ENCODE results near the gene PRKCD.

Gene PRKCD

DNA sequence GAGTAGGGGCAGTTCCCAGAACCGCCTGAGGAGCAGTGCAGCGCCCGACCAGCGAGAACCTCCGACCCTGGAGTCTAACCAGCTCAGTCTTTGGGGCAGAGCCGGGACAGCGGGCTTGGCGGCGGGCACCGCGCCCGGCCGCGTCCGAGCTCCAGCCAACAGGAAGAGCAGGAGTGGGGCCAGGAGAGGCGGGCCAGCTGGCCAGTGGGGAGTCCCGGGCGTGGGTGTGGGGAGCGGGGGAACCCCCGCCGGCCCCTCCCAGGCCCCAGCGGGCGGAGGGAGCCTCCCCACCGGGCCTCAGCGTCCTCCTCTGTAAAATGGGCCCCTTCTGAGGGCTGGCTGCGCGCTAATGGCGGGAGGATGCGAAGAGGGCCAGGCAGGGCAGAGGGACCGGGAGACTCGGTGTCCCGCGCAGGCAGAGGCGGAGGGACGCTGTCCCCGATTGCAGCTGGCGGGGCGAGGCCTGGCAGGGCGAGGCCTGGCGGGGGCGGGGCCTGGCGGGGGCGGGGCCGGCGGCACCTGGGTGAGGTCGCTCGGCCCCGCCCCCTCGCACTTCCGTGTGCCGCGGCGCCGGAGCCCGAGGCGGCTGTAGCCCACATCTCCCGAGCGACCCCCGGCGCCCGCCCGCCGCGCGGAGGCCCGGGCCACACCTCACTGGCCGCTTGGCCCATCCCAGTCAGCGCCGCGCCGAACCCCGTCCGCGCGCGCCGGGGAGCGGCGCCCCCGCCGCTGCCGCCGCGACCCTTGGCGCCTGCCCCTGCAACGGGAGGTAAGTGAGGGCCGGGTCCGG, at the start of gene PRKCD:
TSS of gene PRKCD (plus strand) at position 550 of the 790 bp plus-strand sequence. CDS start 17,214 bp downstream, outside the sequence.
- no peak for DNase-seq (ENCODE audit: low read depth)

DNA sequence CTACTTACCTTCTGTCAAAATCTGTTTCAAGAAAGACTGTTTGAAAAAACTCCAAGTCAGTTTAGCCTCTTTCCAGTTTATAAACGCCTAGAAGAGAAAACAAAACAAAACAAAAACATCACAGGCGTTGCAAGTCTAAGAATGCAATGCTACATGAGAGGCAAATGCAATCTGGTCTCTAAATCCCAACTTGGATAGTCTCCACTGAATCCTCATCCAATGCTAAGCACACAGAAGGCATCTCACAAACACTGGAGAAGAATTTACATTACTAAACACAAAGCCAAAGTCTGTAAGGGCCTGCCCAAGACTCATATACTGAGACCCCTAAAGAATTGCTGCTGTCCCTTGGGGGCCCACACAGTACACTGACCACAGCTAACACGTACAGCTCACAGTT, 49.2 kb upstream of the PRKCD start:
- DNase-seq (ENCODE audit: low read depth) = no peak

DNA sequence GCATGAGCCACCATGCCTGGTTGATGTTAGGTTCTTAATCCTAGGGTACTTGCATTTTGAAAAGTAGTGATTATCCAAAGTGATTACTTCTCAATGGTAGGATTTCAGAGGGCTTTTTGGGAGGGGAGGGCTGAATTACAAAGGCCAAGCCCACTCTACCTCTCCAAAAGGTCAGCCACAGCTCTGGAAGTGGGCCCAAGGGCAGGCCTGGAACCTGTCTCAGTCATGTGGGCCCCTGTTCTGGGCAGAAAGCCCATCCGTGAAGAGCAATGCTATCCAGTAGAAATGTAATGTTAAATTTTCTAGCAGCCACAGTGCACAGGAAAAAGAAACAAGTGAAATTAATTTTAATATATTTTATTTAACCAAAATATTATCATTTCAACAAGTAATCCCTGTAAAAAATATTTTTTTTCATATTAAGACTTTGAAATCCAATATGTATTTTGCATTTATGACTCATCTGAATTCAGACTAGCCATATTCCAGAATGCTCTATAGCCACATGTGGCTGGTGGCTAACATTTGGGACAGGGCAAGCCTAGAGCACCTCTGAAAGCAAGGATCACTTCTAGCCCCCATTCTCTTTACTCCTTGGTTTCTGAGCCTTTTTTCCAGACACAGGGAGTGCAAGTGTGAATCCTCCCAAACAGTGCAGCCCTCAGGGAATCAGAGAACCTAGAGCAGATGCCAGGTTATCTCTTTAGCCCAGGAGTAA, 47.6 kb upstream of the PRKCD start:
- DNase-seq (ENCODE audit: low read depth) = no peak

DNA sequence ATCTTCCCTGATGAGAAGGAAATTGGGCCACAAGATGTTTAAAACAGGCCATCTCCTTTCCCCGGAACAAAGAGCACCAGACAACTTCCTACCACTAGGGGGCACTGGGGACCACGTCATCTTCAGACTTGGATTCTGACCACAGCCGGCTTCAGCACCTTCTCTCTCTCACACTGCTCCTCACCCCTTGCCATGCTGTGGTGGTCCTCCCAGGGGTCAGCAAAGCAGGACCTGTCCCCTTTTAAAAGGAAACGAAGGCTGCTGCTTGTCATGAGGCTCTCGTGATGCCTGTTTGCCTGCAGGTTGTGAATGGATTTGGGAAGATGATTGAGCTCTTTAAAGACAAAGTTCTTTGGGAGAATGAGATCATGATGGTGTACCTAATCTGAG, 47.0 kb upstream of the PRKCD start:
- peak; percentile 73 for DNase-seq (ENCODE audit: low read depth)

DNA sequence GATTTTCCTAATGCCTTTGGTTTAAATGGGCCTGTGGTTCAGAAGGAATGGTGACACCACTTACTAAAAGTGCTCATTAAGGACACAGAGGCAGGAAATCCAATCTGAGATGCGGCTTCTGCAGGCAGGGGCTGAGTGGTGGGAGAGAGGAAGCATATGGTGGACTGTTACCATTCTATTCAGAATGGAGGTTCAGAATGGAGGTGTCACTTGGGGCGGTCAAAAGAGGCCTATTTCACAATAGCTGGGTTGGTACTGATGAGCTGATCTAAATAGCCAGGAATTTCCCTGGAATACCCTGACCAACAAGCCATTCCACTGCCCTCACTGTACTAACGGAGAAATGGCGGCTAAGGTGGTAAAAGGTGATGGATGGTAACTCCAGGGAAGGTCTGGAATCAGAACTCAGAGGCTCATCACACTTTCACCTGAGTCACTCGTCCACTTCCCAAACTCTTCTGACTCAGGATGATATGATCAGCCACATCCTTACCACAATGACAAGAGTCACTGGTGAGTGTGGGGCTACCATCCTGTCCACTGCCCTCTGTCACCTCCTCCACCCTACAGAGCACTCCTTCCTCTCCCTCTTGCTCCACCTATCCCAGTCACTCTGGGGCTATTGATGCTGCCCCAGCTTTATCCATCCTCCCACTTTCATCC, 46.5 kb upstream of the PRKCD start:
- no peak for DNase-seq (ENCODE audit: low read depth)

DNA sequence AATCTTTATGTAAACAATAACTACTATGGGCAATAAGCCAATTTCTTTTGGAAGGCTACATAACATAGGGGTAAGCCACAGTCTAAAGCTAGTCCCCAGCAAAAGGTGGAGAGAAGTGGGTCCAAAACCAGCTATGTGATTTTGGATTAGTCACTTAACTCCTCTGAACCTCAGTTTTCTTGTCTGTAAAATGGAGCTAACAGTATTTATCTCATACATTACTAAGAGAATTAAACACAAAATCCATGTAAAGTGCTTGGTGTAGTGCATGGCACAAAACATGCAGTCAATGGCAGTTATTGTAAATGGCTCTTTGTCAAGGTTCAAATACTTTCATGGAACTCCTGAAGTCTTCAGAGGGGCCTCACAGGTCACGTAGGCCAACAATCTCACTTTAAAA, 44.1 kb upstream of the PRKCD start:
- DNase-seq (ENCODE audit: low read depth) = no peak

DNA sequence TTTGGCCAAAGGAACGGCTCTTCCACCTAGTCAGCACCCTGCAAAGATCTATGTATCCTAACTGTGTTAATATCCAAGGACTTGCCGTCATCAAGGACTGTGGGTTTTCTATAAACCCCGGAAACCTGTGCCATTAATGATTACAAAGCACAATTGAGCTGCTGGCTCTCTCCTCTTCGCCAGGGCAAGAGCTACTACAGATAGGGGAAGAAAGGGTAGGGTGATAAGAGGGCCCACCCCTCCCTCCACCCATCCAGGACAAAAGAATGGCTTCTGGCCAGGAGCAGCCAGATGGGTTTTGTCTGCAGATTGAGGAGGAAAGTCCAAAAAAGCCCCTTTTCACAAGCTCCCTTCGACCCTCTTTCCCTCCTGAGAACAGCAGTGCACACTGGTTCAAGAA, 40.7 kb upstream of the PRKCD start:
- no peak for DNase-seq (ENCODE audit: low read depth)

DNA sequence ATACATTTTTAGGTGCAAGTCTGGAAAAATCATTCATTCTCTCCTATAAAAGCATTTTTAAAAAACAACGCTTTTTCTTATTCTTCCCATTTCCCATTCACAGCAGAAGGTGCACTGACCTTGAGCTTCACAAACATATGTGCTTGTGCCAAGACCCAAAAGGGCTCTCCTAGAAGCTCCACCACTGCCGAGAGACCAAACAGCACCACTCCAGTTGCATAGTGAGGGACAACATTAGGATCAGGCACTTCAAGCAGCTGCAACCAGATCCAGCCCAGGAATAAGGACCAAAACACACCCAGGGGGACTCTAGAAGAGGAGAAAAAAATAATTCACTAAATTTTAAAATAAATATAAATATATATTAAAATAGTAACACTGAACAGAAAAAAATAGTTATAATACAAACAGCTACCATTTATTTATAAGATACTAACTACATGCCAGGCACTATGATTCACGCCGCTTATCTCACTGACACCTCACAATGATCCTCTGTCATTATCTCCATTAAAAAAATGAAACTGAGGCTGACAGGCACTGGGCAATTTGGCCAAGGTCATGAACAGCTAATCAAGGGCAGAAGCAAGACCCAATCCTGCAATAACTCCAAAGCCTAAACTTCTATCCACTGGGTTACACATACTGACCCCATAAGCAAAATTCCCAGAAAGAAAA, 38.6 kb upstream of the PRKCD start:
- DNase-seq (ENCODE audit: low read depth) = no peak

DNA sequence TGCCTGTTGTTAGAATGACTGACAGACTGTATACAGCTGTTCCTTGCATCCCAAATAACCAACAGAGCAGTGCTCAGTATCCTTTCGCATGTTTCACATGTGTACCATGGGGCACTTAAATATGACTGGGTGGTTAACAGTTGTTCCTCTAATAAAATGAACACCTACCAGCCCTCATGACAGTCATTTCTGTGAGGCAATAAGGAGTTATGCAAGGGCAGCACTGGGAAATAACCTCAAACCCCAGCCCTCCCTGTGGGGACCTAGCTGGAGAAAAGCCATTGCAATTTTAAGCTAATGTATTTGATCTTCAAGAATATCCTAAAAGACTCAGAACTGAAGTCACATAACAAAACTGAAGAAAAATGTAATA, 38.1 kb upstream of the PRKCD start:
- no peak for DNase-seq (ENCODE audit: low read depth)

DNA sequence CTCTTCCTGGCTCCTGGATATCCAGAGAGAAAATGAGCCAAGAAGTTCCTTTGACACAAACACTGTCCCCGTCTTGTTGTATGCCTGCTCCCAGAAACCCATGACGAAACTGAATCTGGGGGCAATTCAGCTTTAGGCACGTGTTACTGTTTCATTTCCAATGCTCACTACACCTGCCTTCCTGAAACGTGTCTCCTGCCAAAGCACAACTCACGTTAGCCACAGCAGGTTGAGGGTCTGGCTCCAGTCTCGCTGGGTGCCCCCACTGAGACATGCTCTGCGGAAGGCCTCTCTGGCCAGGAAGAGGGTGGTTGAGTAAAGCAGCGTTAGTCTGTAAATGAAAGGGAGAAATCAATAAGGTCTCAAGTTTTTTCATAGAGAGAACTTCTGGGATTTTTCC, 37.5 kb upstream of the PRKCD start:
- no peak for DNase-seq (ENCODE audit: low read depth)

DNA sequence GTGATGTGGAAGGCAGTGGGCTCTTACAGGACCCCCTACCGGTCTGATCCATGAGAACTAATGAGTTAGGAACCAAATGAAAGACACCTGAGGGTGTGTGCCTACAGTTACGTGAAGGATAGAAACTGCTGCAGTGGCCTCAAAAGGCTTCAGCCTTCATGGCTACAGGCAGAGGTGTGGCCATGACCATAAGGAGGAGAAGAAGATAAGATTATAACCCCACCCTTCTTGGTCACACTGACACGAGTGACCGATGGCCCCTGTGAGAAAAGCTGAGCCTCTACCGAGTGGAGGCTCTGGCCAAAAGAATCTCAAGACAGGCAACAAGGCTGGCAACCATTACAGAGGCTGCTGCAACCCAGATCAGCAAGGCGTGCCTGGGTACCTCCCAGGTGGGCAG, 37.1 kb upstream of the PRKCD start:
- DNase-seq (ENCODE audit: low read depth) = no peak

DNA sequence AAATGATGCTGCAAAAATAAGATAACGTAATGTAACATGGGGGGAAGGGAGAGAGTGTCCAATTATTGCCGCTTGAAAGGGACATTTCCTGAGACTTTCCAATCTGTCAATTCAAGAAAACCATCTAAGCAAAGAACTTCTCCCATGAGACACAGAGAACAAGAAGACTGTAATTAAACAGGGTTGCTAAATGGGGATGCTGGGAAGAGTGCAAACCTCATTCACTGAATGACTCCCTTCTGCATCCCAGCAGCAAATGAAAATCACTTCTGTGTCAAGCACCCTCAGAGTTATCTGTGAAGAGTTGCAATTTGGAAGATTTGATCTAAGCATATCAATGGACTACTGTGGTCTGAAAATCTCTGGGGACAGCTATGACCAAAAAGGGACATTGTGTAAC, 34.4 kb upstream of the PRKCD start:
- DNase-seq (ENCODE audit: low read depth) = no peak

DNA sequence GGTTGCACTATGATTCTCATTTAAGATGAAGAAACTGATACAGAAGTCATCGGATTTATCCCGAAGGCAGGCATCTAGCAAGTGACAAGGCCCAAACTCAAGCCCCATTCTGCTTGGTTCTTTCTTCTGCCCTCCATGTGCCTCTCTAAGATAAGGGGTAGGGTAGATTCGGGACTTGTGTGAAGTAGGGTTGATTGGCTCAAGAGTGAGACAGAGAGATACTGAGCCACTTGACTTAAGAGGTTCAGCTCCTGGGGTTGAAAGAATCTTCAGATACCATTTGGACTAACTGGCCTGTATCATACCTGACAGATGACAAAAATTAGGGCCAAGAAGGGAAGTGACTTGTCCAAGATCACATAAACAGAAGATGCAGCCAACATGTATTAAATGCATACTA, 31.7 kb upstream of the PRKCD start:
- DNase-seq (ENCODE audit: low read depth) = no peak

DNA sequence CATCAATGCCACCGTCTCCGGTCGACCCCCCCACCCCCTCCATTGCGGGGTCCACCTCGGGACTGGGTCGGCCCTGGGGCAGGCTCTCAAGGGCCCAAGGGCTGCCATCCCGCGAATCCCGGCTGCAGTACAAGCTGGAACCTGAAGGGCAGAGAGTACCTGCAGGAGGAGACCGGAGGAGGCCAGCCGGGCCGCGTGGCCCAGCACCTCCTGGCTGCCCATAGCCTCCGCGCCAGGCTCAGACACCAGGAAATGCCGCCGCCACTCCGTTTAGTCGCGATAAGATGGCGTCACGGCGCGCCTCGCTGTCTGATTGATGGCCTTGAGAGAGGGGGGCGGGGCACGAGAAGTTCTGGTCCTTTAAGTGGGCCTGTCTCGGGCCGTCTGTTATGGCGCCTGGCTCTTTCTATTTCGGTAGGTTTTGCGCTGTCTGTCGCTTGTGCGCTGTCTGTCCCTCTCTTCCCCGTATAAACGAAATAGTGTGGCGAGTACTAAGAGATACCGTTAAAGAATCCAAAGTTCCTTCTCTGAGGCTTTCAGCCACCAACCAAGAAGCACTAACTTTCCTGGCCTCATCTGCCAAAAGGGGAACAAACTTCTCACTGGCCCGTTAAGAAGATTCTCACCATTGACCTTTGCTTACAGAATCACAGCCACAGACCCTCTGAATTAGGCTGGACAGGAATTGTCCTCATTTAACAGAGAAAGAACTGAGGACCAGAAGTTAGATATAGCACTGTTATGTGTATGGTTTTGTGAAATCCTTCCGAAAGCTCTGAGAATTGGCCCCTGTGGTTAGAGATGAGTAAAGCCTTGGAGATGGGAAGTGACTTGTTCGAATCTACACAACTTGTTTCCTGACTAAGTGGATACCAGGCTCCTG, 30.6 kb upstream of the PRKCD start, which contains the start of gene RFT1:
TSS of gene RFT1 (minus strand) at position 257 of the 883 bp plus-strand sequence. CDS start at position 222, 35 bp downstream.
- peak; percentile 89 for DNase-seq (ENCODE audit: low read depth)

DNA sequence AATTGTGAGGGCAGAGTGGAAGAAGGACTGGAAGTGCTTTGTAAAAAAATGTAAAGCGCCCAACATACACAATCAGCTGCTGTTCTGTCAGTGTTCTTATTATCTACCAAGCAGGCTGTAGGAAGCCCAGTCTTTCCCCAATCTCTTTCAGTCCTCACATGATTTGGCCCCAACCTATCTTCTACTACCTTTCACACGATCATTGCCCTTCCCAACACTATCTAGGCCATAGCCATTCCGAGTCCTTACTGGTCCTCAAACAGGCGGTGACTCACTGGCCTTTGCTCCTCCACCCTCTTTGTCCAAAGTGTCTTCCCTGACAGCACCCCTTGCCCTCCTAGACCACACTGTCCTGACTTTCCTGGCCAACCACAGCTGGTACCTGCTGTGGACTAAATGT, 29.9 kb upstream of the PRKCD start:
- no peak for DNase-seq (ENCODE audit: low read depth)

DNA sequence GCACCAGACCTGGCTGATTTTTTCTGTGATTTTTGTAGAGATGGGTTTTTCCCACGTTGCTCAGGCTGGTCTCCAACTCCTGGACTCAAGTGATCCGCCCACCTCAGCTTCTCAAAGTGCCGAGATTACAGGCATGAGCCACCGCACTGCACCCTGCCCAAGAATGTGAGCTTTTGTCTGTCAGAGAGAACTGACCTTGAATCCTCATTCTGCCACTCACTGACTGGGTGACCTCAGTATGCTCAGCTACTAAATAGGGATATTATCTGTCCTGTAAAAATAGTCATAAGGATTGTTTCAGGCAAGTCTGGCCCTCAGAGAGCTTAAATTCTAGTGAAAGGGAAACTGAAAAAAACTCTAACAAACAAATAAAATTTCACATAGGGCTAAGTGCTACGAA, 28.7 kb upstream of the PRKCD start:
- no peak for DNase-seq (ENCODE audit: low read depth)

DNA sequence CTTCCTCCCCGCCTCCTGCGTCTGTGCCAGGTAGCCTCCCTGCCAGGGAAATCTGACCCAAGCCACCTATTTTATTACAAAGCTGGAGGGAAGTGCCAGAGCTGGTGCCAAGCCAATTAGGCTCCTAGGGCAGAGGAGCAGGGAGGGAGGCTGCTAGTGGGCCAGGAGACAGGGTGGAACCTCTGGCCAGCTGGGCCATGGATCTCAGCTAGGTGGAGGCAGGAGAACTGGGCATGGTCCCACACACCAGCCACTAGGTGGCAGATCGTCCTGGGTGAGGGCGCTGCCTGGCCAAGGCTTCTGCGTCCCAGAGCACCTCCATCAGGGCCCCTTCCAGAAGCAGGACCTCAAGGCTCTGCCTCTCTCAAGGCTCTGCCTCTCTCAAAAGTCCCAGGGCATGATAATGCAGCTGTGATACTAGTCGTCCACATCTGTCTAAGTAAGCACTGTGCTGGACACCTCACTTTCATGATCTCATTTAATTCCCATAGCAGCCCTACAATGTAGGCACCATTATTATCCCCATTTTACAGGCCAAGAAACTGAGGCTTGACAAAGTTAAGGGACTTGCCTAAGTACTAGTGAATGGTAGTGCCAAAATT, 26.3 kb upstream of the PRKCD start:
- no peak for DNase-seq (ENCODE audit: low read depth)

DNA sequence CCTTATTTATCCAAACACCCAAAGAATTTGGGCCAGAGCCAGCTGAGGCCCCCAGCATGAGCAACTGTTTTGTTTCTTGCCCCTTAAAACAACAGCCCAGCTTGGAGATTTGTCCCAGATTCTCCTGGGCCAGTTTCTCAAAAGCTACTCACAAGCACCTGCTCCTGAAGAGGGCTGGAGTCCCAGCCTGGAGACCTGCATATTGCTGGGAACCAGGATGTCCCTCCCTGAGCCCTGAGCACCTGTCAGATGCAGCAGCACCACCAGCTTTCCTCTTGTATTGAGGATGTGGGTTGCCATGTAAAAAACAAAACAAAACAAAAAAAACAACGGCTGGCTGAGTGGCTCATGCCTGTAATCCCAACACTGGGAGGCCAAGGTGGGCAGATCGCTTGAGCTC, 23.8 kb upstream of the PRKCD start:
- no peak for DNase-seq (ENCODE audit: low read depth)

DNA sequence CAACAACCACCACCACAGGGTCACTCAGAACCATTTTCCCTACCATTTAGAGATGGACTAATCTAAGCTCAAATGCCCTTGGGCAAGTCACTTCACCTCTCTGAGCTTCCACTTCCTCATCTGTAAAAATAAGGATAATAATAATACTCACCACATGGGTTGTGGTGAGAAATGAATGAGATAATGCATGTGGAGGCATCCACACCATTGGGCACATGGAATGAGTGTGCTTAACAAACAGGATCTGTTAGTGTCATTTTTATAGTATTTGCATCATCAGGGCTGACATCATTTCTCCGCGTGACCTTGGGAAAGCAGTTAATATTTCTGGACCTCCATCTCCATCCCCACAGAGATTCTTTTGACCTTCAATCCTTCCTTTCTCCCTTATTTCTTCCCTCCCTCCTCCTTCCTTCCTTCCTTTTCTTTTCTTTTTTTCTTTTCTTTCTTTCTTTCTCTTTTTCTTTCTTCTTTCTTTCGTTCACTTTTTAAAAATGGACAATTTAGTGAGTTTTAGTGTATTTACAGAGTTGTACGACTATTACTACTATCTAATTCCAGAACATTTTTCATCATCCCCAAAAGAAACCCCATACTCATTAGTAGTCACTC, 23.1 kb upstream of the PRKCD start:
- DNase-seq (ENCODE audit: low read depth) = no peak
